Activated gamma-delta T cell treated with anti-CD3 and anti-CD28 coated beads, Interleukin-2, amount 50 U/mL, for 16 hours (primary cell): ENCODE results near the gene PFN1.

ENCODE experiments used
- DNase-seq: peaks from one replicate; pipeline ENCODE4 v3.0.0-alpha.2; 2020; ENCODE audit warnings: low read depth

Gene PFN1

GRCh38 chr17:4967539-4968485 is 19.5 kb upstream of the PFN1 start, which contains the start of gene SPAG7:
SPAG7 (minus strand) TSS chr17:4967817; CDS start chr17:4967804, 13 bp downstream.
- DNase-seq = peak; percentile 91

GRCh38 chr17:4966844-4967538 is 18.7 kb upstream of the PFN1 start:
- peak; percentile 90 for DNase-seq

GRCh38 chr17:4965311-4965986 is 17.1 kb upstream of the PFN1 start:
- no peak for DNase-seq

- DNase-seq = no peak
Measured at GRCh38 chr17:4960279-4960922, 12.1 kb upstream of the PFN1 start.

GRCh38 chr17:4959261-4959965 is 11.1 kb upstream of the PFN1 start:
- DNase-seq = no peak

- DNase-seq = no peak
Measured at GRCh38 chr17:4958102-4958501, 9.8 kb upstream of the PFN1 start.

GRCh38 chr17:4956493-4957061 is 8.2 kb upstream of the PFN1 start:
- DNase-seq = no peak

- no peak for DNase-seq
Measured at GRCh38 chr17:4955091-4955490, 6.8 kb upstream of the PFN1 start.

GRCh38 chr17:4953451-4953961 is 5.2 kb upstream of the PFN1 start:
- DNase-seq = no peak

GRCh38 chr17:4951486-4951885 is 3.2 kb upstream of the PFN1 start:
- no peak for DNase-seq

- DNase-seq = no peak
Measured at GRCh38 chr17:4950746-4951204, 2.4 kb upstream of the PFN1 start, which contains the start of gene ENO3. ENO3 (plus strand) TSS chr17:4951119; CDS start chr17:4951830, 711 bp downstream.

GRCh38 chr17:4950075-4950745 is 1.9 kb upstream of the PFN1 start:
- DNase-seq = no peak

- peak; percentile 63 for DNase-seq
Measured at GRCh38 chr17:4949321-4950074, 1.2 kb upstream of the PFN1 start.

GRCh38 chr17:4948931-4949320 is 596 bp upstream of the PFN1 start:
- peak; percentile 53 for DNase-seq

GRCh38 chr17:4947411-4948165 is 742 bp downstream of the PFN1 start:
- peak; percentile 55 for DNase-seq

- no peak for DNase-seq
Measured at GRCh38 chr17:4947010-4947410, 1.3 kb downstream of the PFN1 start.

- DNase-seq = no peak
Measured at GRCh38 chr17:4946312-4946976, 1.9 kb downstream of the PFN1 start.

GRCh38 chr17:4945944-4946280 is 2.4 kb downstream of the PFN1 start:
- no peak for DNase-seq
